HG03457 (cell line): Measurements from ENCODE around the gene PRMT5.
"Not testable (repeated sequence)": the region's sequence is repeated elsewhere in the genome, so short reads cannot be mapped to it uniquely, and the experiment has no call there.

ENCODE experiments used
- ATAC-seq: cut with Tn5 transposase; IDR thresholded peaks from one replicate; pipeline ENCODE4 v1.9.1; 2021; ENCODE audit warnings: moderate number of reproducible peaks; ENCODE audit not compliant: unreplicated experiment

Gene PRMT5

GRCh38 chr14:22929104-22929960 is at the start of gene PRMT5:
Gene PRMT5, minus strand, starts transcription at chr14:22929376. Its CDS starts 15 bp downstream, at chr14:22929361.
- peak; percentile 75 for ATAC-seq

- ATAC-seq: no peak
Observed at GRCh38 chr14:22978487-22978837, 49.3 kb upstream of the PRMT5 start.

DNA sequence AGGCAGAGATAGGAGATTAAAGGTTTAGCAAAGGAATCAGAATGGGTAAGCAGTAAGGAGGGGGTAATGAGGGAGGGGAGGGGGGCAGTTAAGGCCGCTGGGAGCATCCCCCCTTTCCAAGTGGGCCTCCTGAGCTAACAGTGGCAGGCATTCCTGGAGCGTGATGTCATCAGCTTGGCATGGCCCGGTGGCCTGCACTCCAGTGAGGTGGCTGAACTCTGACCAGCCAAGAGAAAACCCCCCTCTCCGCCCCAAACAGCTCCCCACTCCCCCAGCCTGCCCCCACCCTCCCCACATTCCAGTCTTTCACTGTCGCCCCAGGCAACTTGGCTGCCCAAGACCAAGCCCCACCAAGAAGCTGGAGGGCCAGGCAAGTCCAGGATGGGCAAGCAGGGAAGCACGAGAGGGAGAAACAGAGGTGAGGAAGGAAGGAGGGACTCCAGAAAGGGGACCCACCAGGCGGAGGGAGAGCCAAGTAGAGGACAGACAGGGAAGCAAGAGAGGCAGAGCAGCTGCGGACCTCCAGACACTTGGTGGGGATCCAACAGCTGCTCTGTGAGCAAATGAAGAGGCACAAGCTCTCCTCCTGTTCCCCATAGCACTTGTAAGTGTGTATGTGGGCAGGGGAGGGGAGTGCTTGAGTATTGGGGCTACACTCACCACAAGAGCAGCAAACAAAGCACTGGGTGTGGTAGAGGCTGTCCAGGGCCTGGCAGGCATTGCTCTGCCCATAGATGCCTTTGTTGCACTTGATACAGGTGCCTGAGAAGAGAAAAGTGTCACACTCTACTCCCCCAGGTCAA is 48.7 kb upstream of the PRMT5 start:
- ATAC-seq: no peak

DNA sequence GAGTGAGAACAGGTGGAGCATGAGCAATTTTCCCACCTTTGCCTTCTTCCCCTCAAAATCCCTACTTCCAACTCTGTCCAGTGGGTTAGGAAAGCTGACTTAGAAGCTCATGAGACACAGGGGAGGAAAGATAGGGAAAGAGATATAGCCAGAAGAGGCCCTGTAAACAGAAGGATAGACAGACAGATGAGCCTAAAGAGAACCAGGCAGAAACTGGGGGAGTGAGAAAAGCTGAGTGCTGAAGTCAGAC is 48.2 kb upstream of the PRMT5 start:
- ATAC-seq: no peak

- ATAC-seq: no peak
Observed at GRCh38 chr14:22976620-22977433, 47.7 kb upstream of the PRMT5 start.

DNA sequence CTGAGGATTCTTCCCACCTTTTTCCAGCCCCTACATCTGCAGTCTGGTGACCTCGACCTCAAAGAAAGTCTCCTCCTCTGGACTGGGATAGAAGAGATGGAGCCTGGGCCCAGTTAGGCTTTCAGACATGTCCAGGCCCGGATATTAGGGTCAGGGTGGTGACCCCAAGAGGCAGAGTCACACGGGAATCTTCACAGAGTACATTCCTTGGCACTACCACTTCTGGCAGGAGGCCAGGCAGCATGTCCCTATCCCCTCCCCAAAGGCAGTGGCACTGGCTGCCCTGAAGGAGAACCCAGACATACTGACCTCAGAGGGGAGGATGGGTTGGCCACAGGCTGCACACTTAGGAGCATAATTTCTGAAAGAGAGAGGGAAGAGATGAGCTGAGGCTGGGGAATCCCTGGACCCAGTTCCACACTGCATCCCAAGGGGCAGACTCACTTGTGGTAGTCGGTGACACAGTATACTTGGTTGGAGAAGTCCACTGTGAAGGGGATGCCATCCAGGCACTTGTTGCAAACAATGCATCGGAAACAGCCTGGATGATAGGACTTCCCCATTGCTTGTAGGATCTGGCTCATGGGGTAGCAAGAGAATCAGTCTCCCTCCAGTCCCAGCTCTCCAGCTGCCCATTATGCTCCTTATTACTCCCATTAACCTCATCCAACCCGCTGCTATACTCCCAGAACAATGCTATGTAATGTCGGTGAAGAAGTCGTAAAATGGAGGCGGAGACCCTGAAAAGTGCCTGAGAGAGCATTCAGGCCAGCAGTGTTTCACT is 45.5 kb upstream of the PRMT5 start:
- ATAC-seq: no peak

DNA sequence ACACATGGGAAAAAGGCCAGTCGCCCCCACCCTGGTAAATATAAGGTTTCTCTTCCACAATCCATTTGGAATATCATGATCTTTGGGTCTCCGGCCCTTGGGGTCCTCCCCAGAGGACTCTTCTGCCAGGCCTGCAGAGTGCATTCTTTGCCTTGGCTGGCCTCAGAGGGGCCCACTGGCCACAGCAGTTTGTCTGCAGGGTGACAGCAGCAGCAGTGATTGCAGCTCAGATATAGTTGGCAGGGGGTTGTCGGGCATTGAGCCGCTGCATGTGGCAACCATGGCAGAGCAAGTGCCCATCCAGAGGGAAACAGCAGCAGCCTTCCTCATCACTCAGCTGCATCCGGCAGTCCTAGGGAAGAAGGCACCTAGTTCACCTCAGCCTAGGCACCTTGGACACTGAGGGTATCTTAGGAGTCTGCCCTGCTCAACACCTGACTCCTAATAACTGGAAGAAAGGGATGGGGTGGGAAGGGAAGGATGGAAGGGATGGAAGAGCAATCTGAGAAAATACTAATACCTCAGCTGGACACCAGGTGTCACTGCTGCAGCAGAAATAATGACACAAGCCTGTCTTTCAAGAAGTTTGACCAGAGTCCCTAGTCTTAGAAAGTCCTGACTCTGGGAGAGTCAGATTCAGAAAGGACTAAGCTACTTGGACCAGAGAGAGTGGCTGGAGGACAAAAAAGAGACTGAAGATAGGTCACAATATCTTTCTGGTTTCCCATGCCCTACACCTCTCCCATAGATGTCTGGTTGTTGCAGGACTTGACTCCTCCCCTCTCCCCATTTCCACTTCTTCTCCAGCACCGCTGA is 44.2 kb upstream of the PRMT5 start:
- ATAC-seq: no peak

DNA sequence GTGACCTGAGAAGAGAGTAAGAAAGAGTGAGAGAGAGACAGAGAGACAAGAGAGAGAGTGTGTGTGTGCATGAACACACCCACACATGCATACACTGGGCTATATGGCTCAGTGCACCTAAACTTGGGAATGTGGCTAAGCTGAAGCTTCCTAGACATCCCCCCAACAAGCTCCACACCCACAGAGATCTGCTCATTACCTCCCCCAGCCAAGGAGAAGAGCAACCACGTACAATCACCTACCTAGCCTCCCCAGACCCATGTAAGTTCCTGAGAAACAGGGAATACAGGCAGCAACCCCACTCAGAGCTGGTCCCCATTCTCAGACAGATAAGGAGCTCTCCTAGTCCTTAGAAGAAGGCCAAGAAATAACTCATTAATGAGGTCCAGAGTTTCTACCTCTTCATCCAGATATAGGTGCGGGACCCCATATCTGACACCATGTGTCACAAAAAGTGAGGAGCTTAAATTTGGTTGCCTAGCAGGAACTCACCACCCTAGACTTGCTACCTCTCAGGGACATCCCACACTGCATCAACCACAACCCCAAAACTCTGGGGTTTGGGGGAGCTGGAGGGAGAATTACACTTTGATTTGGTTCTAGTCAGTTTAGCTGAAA is 43.2 kb upstream of the PRMT5 start:
- ATAC-seq: no peak

DNA sequence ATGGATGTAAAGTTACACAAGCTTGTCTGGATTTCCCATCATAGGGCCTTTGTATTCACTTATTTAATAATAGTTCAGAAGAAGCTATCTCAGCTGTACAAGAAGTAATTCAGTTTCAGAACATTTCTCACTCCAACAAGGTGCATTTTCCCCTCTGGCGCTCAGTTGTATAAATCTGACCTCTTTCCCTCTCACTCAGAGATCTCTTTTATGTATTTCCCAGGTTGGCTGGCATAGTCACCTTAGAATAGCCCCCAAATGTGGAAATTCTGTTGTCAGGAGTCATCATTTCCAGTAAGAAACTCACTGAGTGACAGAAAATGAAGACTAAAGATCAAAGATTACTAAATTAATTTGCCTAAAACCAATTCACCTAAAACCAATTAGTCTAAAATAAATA is 42.0 kb upstream of the PRMT5 start:
- no peak for ATAC-seq

DNA sequence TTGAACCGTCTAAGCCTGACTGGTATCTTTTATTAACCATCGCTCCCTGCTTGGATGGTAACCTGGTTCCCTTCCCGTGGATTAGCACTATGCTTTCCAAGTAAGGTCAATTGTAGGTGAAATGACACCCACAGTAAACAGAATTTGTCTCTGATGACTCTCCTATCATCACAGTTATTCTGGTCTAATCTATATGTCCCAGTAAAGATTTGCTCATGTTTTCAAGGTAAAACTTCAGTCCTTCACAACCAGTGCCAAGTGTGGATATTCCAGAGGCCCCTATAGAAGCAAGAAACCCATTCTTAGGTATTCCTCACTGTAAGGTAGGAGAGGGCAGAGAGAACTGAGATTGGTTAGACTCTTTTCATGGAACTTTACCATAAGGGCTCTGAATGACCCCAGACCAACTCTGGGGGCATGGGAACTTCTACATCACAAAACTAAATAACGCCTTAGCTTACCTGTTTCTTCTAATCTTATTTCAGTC is 37.6 kb upstream of the PRMT5 start:
- no peak for ATAC-seq

DNA sequence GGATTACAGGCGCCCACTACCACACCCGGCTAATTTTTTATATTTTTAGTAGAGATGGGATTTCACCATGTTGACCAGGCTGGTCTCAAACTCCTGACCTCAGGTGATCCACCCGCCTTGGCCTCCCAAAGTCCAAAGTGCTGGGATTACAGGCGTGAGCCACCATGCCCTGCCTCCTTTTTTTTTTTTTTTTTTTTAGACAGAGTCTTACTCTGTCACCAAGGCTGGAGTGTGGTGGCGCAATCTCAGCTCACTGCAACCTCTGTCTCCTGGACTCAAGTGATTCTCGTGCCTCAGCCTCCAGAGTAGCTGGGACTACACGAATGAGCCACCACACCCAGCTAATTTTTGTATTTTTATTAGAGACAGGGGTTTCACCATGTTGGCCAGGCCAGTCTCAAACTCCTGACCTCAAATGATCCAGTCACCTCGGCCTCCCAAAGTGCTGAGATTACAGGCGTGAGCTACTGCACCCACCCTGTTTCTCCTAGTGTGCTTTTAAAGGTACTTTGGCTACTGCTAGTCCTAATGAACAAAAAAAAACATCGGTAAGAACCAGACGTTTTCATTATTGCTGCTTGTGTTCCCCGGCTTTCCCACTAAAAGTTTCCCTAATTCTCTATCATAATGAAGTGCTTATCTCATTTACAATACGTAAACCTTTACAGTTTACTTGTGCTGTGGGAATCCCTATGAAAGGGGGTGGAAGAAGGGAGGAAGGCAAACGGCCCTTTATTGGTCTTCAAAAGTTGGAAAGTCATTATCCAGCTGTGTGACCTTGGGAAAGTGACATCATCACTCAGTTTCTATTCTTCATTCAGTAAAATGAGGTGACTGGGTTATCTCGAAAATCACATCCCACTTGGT is 37.0 kb upstream of the PRMT5 start:
- ATAC-seq: not testable (repeated sequence)

DNA sequence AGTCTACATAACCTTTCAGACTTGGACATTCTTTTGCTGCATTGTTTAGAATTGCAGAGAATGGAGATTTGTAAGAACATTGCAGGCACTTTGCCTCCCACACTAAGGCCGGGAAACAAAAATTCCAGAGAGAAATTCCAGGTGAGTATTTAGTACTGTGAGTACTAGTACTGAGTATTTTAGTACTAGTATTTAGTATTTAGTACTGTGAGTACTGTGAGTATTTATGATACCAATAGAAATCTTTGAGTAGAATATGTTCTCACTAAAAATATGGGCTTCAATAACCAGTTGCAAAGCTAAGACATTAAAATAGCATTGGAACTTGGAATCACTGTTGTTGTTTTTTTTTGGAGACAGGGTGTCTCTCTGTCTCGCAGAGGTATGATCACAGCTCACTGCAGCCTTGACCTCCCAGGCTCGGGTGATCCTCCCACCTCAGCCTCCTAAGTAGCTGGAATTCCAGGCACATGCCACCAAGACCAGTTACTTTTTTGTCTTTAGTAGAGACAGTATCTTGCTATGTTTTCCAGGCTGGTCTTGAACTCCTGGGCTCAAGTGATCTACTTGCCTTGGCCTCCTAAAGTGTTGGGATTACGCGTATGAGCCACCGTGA is 33.0 kb upstream of the PRMT5 start:
- ATAC-seq: no peak

GRCh38 chr14:22955702-22956569 is 26.8 kb upstream of the PRMT5 start:
- no peak for ATAC-seq

GRCh38 chr14:22952418-22952817 is 23.2 kb upstream of the PRMT5 start:
- ATAC-seq: no peak

- not testable (repeated sequence) for ATAC-seq
Observed at GRCh38 chr14:22951795-22952194, 22.6 kb upstream of the PRMT5 start.

- ATAC-seq: no peak
Observed at GRCh38 chr14:22945642-22946041, 16.5 kb upstream of the PRMT5 start.

- no peak for ATAC-seq
Observed at GRCh38 chr14:22939684-22940083, 10.5 kb upstream of the PRMT5 start.
